T-helper 2 cell treated with Interferon-gamma antibody and Interleukin-4, amounts not matched to agents 100 ng/mL and 5 ng/mL, for 36 hours (primary cell): ENCODE data around the gene FUZ. TPM values are rescaled to one million over a fixed set of nuclear protein-coding genes. Genes with fewer than 3 reads are reported as not detected.

Source experiments
- intact Hi-C: fragments of 100-400 bp; cut with micrococcal nuclease; formaldehyde crosslinking; loops from one replicate; pipeline ENCODE4 v1.15.1; 2023
- total RNA-seq: library from RNA; stranded (reverse); gene quantifications from 2 replicates; pipeline ENCODE4 v1.2.3, GENCODE V29; 2022

The FUZ gene
- total RNA-seq, 1 donor from 2014 or later = 11.3 TPM

- intact Hi-C loops = loop anchor here (1.0 kb wide), 1 partner anchor 42 kb away; no protein-coding TSS in a partner anchor
These were observed 5.0 kb downstream of the FUZ start for GRCh38 chr19:49807904-49808675.

- intact Hi-C loops = no loop called here
These were observed 5.8 kb downstream of the FUZ start for GRCh38 chr19:49807058-49807903.

GRCh38 chr19:49806620-49806959 is 6.5 kb downstream of the FUZ start:
- intact Hi-C loops = no loop called here

GRCh38 chr19:49805822-49806619 is 7.1 kb downstream of the FUZ start:
- intact Hi-C loops = no loop called here

GRCh38 chr19:49803529-49803856 is 9.6 kb downstream of the FUZ start:
- intact Hi-C loops = no loop called here

GRCh38 chr19:49802836-49803528 is 10.1 kb downstream of the FUZ start:
- intact Hi-C loops = no loop called here

GRCh38 chr19:49801966-49802661 is 11.0 kb downstream of the FUZ start:
- intact Hi-C loops = no loop called here

- intact Hi-C loops = no loop called here
These were observed 11.6 kb downstream of the FUZ start for GRCh38 chr19:49801401-49801888.

GRCh38 chr19:49800771-49801170 is 12.3 kb downstream of the FUZ start:
- intact Hi-C loops = no loop called here

- intact Hi-C loops = no loop called here
These were observed 13.2 kb downstream of the FUZ start for GRCh38 chr19:49799798-49800376.

- intact Hi-C loops = no loop called here
These were observed 13.8 kb downstream of the FUZ start for GRCh38 chr19:49799271-49799797.

GRCh38 chr19:49798574-49798973 is 14.5 kb downstream of the FUZ start:
- intact Hi-C loops = no loop called here

GRCh38 chr19:49795615-49796014 is 17.5 kb downstream of the FUZ start:
- intact Hi-C loops = no loop called here

- intact Hi-C loops = no loop called here
These were observed 19.6 kb downstream of the FUZ start for GRCh38 chr19:49793561-49793840.

- intact Hi-C loops = no loop called here
These were observed 20.1 kb downstream of the FUZ start for GRCh38 chr19:49792829-49793560.

- intact Hi-C loops = no loop called here
These were observed 21.2 kb downstream of the FUZ start for GRCh38 chr19:49791776-49792445.

- intact Hi-C loops = no loop called here
These were observed 22.2 kb downstream of the FUZ start for GRCh38 chr19:49790866-49791265.

GRCh38 chr19:49788857-49789256 is 24.2 kb downstream of the FUZ start:
- intact Hi-C loops = no loop called here

GRCh38 chr19:49787746-49788145 is 25.3 kb downstream of the FUZ start:
- intact Hi-C loops = no loop called here
